Mesodermal cell (in vitro differentiated cells): ENCODE data around the gene MMRN2.

ENCODE experiments used
- H3K27ac ChIP-seq: 2 replicates; pipeline ENCODE4 v1.7.0; 2013; ENCODE audit warnings: mild to moderate bottlenecking, low read depth, low read length, moderate library complexity; ENCODE audit not compliant: severe bottlenecking
- H3K36me3 ChIP-seq: 2 replicates; pipeline ENCODE4 v1.7.1; 2013; ENCODE audit warnings: mild to moderate bottlenecking, low read length, moderate library complexity; ENCODE audit not compliant: control insufficient read depth, insufficient read depth
- H3K4me1 ChIP-seq: one replicate; pipeline ENCODE4 v1.7.1; 2013; ENCODE audit warnings: mild to moderate bottlenecking, low read length; ENCODE audit not compliant: insufficient read depth, control insufficient read depth, poor library complexity, severe bottlenecking
- H3K4me3 ChIP-seq: 2 replicates; pipeline ENCODE4 v1.7.0; 2013; ENCODE audit warnings: low read length, control low read depth, mild to moderate bottlenecking; ENCODE audit not compliant: insufficient read depth, poor library complexity, severe bottlenecking; ENCODE audit errors: extremely low read depth
- H3K9me3 ChIP-seq: 2 replicates; pipeline ENCODE4 v1.7.1; 2013; ENCODE audit warnings: mild to moderate bottlenecking, low read length, moderate library complexity; ENCODE audit not compliant: control insufficient read depth
- WGBS, 2 experiments: methylation state at CpG; one replicate each; pipeline ENCODE4 v1.1.5; 2013; ENCODE audit warnings: missing lambda C conversion rate in 2 of 2; ENCODE audit not compliant: insufficient coverage in 2 of 2; 5-methylcytosine and 5-hydroxymethylcytosine counted together

The MMRN2 gene

DNA sequence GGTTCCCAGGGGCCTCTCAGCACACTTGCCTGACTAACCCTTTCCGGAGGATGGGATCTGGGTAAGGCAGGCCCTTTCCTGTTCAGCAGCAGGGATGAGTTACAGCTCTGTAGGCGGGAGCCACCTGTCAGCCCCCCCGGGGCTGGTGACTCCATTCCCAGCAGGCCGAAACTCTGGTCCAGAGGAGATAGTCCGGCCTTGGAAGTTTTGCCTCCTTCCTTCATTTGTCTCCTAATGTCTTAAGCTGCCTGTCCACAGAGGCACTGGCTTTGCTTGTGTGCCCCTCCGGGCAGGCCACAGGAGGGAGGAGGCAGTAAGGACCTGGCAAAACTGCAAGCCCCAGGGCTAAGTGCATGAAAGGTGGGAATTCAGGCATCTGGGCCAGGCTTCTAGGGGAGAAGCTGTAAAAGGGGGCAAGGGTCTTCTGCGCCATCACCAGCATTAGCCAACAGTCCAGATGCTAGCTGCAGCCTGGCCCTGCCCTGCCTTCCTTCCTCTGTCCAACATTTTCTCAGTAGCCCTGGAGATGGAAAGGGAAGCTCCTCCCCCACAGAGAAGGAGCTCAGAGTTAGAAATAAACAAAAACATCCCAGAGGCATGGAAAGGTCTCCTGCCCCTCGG is 12.1 kb upstream of the MMRN2 start:
- Histone ChIP-seq H3K27ac (peak overlapping the region; percentile 84), H3K4me1 (peaks cover 30% of the 10 kb centered on the region), H3K9me3 (no peaks in the 10 kb centered on the region), H3K36me3 (no peaks in the 10 kb centered on the region), H3K4me3 (peak overlapping the region; percentile 51)
- WGBS, 2 experiments = 80 to 82% methylated on average over 7 of the region's 8 CpGs

DNA sequence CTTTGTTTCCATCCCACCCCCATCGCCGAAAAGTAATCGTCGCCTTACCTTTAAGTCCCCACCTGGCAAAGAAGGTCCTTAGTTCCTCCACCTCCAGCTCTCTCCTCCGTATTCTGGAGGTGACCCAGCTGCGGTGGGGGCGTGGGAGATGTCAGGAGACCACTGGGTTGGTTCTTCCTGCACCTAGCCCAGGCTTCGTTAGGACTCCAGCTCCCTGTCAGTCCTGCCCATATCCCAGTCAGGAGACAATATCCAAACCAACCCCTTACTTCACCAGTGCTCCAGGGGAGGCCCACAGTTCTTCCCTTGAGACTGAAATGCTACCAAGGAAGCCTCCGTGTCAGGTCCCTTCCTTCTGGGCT is 11.6 kb upstream of the MMRN2 start:
- 94 to 97% methylated on average over 8 to 9 of the region's 9 CpGs for WGBS, 2 experiments
- H3K36me3 ChIP-seq = no peaks in the 10 kb centered on the region
- no peak overlapping the region for H3K27ac ChIP-seq
- H3K9me3 ChIP-seq = no peaks in the 10 kb centered on the region
- no peak overlapping the region for H3K4me3 ChIP-seq
- H3K4me1 ChIP-seq = peaks cover 30% of the 10 kb centered on the region

GRCh38 chr10:86968271-86968993 is 11.0 kb upstream of the MMRN2 start, which contains the start of gene ADIRF:
TSS of gene ADIRF (plus strand) at chr10:86968482. CDS start at chr10:86968545, 63 bp downstream.
- no peak within 1 kb of the TSS for H3K4me3 ChIP-seq
- H3K9me3 ChIP-seq = no peaks in the 10 kb centered on the region
- H3K27ac ChIP-seq = no peak within 1 kb of the TSS
- WGBS, 2 experiments = 94% methylated on average over 54 to 57 of the region's 59 CpGs
- H3K36me3 ChIP-seq = no peaks in the 10 kb centered on the region
- H3K4me1 ChIP-seq = peaks cover 30% of the 10 kb centered on the region

DNA sequence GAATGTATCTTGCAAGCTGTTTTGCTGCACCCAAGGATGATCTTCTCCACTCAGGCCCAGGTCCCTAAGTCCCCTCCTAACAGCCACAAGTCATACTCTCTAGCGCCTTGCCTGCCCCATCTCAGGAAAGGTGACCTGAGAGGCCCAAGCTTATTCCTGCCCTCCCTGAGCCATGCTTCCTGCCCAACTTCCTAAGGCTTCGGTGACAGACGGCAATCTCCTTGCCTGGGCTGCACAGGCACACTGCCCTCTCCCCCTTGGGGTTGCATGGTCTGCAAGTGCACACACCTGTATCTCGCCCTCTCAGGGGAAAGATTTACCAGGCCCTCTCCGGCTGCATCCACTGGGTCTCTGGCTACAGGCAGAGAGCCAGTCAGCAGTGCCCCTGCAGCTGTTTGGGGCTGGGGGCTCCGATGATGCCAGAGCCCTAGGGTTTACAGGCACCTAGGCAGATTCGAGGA is 10.1 kb upstream of the MMRN2 start:
- Histone ChIP-seq H3K9me3 (no peaks in the 10 kb centered on the region), H3K4me1 (peaks cover 30% of the 10 kb centered on the region), H3K27ac (no peak overlapping the region), H3K36me3 (no peaks in the 10 kb centered on the region), H3K4me3 (no peak overlapping the region)
- 91 to 99% methylated on average over 7 of the region's 7 CpGs for WGBS, 2 experiments

- no peak overlapping the region for H3K4me3 ChIP-seq
- WGBS, 2 experiments = 77 to 81% methylated on average over 3 to 4 of the region's 11 CpGs
- H3K36me3 ChIP-seq = no peaks in the 10 kb centered on the region
- H3K9me3 ChIP-seq = no peaks in the 10 kb centered on the region
- no peak overlapping the region for H3K27ac ChIP-seq
- peaks cover 30% of the 10 kb centered on the region for H3K4me1 ChIP-seq
Measured at GRCh38 chr10:86965986-86966654, 8.7 kb upstream of the MMRN2 start.

DNA sequence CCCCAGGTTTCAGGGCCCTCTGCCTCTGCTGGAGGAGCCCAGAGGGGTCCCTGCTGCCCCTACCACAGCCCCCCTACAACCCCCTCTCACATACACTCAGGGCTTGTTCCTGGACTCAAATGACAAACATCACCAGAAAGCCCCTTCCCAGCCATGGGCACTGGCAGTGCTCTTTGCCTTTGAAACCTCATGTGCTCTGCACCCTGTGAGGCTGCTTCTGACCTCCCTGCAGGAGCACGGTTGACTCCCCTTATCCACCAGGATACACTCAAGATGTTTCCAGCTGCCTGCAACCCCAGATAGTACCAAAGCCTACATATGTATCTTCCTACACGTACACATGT is 7.4 kb upstream of the MMRN2 start:
- Histone ChIP-seq H3K4me3 (no peak overlapping the region), H3K36me3 (no peaks in the 10 kb centered on the region), H3K27ac (no peak overlapping the region), H3K4me1 (peaks cover 26% of the 10 kb centered on the region), H3K9me3 (no peaks in the 10 kb centered on the region)
- WGBS, 2 experiments = 80 to 100% methylated on average over 1 of the region's 2 CpGs

DNA sequence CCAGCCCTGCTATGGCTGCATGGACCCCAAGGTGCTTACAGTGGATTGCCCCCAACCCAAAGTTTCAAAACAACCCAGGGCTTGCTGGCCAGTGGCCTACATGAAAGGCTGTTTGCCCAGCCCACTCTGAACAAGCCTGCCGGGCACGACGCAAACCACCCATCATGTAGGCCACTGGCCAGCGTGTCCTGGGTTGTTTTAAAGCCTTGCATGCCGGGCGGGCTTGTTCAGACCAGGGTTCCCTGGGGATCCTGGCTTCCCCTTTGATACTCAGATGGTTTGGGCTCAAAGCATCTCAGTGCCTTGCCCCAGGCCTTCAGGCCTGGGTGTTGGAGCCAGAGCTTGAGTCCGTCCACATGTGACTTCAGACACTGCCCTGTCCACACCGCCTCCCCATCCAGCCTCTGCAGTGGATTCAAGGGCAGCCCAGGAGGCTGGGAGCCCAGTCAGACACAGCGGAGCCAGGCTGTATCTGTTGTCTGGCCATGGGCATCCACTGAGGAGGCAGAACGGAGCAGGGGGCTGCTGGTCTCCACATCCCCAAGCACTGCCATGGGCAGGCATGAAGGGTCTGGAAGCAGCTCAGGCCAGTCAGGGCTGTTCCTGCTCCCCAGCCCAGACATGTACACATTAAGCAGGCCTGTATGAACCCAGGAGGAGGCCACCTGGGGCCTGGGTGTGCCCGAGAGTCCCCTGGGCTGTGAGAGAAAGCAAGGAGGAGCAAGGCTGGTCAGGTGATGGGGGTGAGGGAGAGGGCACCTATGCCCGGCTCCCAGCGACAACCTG is 6.8 kb upstream of the MMRN2 start:
- Histone ChIP-seq H3K4me1 (peaks cover 26% of the 10 kb centered on the region), H3K36me3 (no peaks in the 10 kb centered on the region), H3K27ac (no peak overlapping the region), H3K9me3 (no peaks in the 10 kb centered on the region), H3K4me3 (no peak overlapping the region)
- WGBS, 2 experiments = 91 to 95% methylated on average over 8 to 11 of the region's 13 CpGs

GRCh38 chr10:86963341-86963919 is 6.0 kb upstream of the MMRN2 start:
- Histone ChIP-seq H3K4me3 (no peak overlapping the region), H3K4me1 (peaks cover 32% of the 10 kb centered on the region), H3K27ac (no peak overlapping the region), H3K36me3 (no peaks in the 10 kb centered on the region), H3K9me3 (no peaks in the 10 kb centered on the region)
- 94% methylated on average over 10 to 12 of the region's 12 CpGs for WGBS, 2 experiments

- H3K4me1 ChIP-seq = peaks cover 36% of the 10 kb centered on the region
- 92 to 94% methylated on average over 6 to 7 of the region's 7 CpGs for WGBS, 2 experiments
- no peak overlapping the region for H3K4me3 ChIP-seq
- H3K36me3 ChIP-seq = no peaks in the 10 kb centered on the region
- no peak overlapping the region for H3K27ac ChIP-seq
- H3K9me3 ChIP-seq = no peaks in the 10 kb centered on the region
Measured at GRCh38 chr10:86962981-86963310, 5.5 kb upstream of the MMRN2 start.

DNA sequence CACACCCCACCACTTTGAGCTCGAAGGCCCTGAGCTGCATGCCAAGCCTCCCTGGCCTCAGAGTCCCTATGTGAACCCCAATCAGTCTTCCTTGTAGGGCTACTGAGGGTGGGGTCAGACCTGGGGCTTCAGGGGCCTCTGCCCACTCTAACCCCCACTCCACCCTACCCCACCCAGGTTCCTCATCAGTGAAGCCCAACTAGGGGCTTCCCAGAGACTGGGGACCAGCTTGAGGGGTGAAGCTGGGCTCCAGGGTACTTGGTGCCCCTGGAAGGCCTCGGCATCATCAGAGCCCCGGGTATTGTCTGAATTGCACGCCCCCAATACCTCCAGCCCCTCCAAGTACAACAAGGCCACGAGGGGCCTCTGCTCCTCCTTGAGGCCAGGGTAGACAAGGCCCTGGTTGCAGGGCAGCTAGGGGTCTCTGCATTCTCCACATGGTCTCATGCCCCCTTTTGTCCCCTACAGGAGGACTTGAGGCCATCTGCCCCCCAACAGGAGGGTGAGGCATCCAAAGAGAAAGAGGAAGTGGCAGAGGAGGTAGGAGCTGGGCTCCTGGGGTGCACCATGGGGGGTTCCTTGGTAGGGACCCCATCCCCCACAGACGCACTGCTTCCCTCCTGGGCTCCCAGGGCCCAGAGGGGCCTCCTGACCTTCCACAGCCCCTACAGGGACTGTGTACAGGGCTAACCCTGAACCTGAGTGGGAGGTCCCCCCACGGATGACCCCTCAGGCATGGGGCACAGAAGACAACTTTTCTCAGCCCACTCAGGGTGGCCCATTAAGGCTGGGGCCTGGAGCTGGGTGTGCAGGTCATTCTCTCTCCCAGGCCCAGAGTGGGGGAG is 4.9 kb upstream of the MMRN2 start:
- H3K9me3 ChIP-seq = no peaks in the 10 kb centered on the region
- no peak overlapping the region for H3K27ac ChIP-seq
- no peaks in the 10 kb centered on the region for H3K36me3 ChIP-seq
- WGBS, 2 experiments = 96 to 97% methylated on average over 5 of the region's 7 CpGs
- H3K4me1 ChIP-seq = peaks cover 41% of the 10 kb centered on the region
- no peak overlapping the region for H3K4me3 ChIP-seq
